IMR-90 (cell line): ENCODE results near the gene VPS50. TPM values are rescaled to one million over a fixed set of nuclear protein-coding genes. Genes with fewer than 3 reads are reported as not detected.

Experiments
- ATAC-seq: fragments of 200-7000 bp; cut with Tn5 transposase; 2 replicates; pipeline ENCODE4 v1.9.1; 2020; ENCODE audit warnings: low read depth, mild to moderate bottlenecking, moderate library complexity
- BruUV-seq: library from RNA; stranded (reverse); fragments of 400-500 nt; replicated peaks from 2 replicates; lab custom pipeline; 2021; lab: Mats Ljungman, UMichigan
- CTCF ChIA-PET: fragments of 300-600 bp; formaldehyde crosslinking; extraction: SDS; loops from one replicate; lab custom pipeline; 2021; ENCODE audit warnings: antibody characterized with exemption; lab: Yijun Ruan, JAX
- POLR2A ChIA-PET: fragments of 300-600 bp; sonication (Branson Sonifier 250); formaldehyde crosslinking; loops from one replicate; lab custom pipeline; 2022; ENCODE audit warnings: antibody characterized with exemption; ENCODE audit not compliant: unreplicated experiment; lab: Charles Lee
- DNase-seq: peaks from one replicate; pipeline ENCODE4 v3.0.0; 2013
- H2AFZ ChIP-seq: replicated peaks from 2 replicates; pipeline ENCODE3; 2013; ENCODE audit warnings: low read length, mild to moderate bottlenecking; ENCODE audit not compliant: poor library complexity
- H2AK5ac ChIP-seq: 2 replicates; pipeline ENCODE4 v1.6.1; 2013; ENCODE audit warnings: low read depth, low read length, inconsistent platforms
- H2AK9ac ChIP-seq: replicated peaks from 2 replicates; pipeline ENCODE3; 2013; ENCODE audit warnings: mild to moderate bottlenecking, low read depth, low read length, moderate library complexity; ENCODE audit not compliant: poor library complexity
- H2BK120ac ChIP-seq: 2 replicates; pipeline ENCODE4 v1.6.1; 2013; ENCODE audit warnings: low read depth, low read length, inconsistent platforms
- H2BK15ac ChIP-seq: 3 replicates; pipeline ENCODE4 v1.6.1; 2013; ENCODE audit warnings: low read depth, low read length, inconsistent platforms
- H2BK20ac ChIP-seq: 2 replicates; pipeline ENCODE4 v1.6.1; 2013; ENCODE audit warnings: low read depth, mild to moderate bottlenecking, inconsistent platforms, low read length, moderate library complexity
- H2BK5ac ChIP-seq: 2 replicates; pipeline ENCODE4 v1.6.1; 2013; ENCODE audit warnings: mild to moderate bottlenecking, low read depth, low read length, inconsistent platforms; ENCODE audit not compliant: poor library complexity, severe bottlenecking
- H3K14ac ChIP-seq: replicated peaks from 2 replicates; pipeline ENCODE4 v1.6.1; 2013; ENCODE audit warnings: low read depth, low read length, inconsistent platforms
- H3K18ac ChIP-seq: 2 replicates; pipeline ENCODE4 v1.6.1; 2013; ENCODE audit warnings: low read depth, low read length, control low read depth
- H3K23ac ChIP-seq: 2 replicates; pipeline ENCODE4 v1.6.1; 2013; ENCODE audit warnings: low read depth, low read length, inconsistent platforms
- H3K27ac ChIP-seq: 2 replicates; pipeline ENCODE4 v1.5.1; 2013; ENCODE audit warnings: mild to moderate bottlenecking, control low read depth, low read length; ENCODE audit not compliant: insufficient read depth
- H3K27me3 ChIP-seq: 2 replicates; pipeline ENCODE4 v1.6.1; 2013; ENCODE audit warnings: low read length; ENCODE audit not compliant: control insufficient read depth, insufficient read depth
- H3K36me3 ChIP-seq: 2 replicates; pipeline ENCODE4 v1.6.1; 2013; ENCODE audit warnings: low read length, mixed read lengths; ENCODE audit not compliant: control insufficient read depth, insufficient read depth
- H3K4ac ChIP-seq: 2 replicates; pipeline ENCODE4 v1.6.1; 2013; ENCODE audit warnings: low read depth, low read length, inconsistent platforms
- H3K4me1 ChIP-seq: 2 replicates; pipeline ENCODE4 v1.6.1; 2013; ENCODE audit warnings: low read length, mixed read lengths; ENCODE audit not compliant: control insufficient read depth, insufficient read depth
- H3K4me2 ChIP-seq: 2 replicates; pipeline ENCODE4 v1.6.1; 2013; ENCODE audit warnings: low read depth, mild to moderate bottlenecking, control low read depth, low read length, moderate library complexity
- H3K4me3 ChIP-seq: 2 replicates; pipeline ENCODE4 v1.5.1; 2013; ENCODE audit warnings: low read depth, mild to moderate bottlenecking, control low read depth, low read length, moderate library complexity; ENCODE audit not compliant: insufficient read depth
- H3K56ac ChIP-seq: 2 replicates; pipeline ENCODE4 v1.6.1; 2013; ENCODE audit warnings: low read length, inconsistent platforms; ENCODE audit not compliant: insufficient read depth; ENCODE audit errors: extremely low read depth
- H3K79me1 ChIP-seq, 2 experiments: 2 replicates each; pipeline ENCODE4 v1.6.1; 2013; ENCODE audit warnings: low read length in 2 of 2, inconsistent platforms in 1 of 2, low read depth in 1 of 2
- H3K9ac ChIP-seq: 2 replicates; pipeline ENCODE4 v1.6.1; 2013; ENCODE audit warnings: low read depth, low read length, control low read depth
- H3K9me1 ChIP-seq: 2 replicates; pipeline ENCODE4 v1.6.1; 2013; ENCODE audit warnings: low read length, inconsistent platforms; ENCODE audit not compliant: insufficient read depth
- H3K9me3 ChIP-seq: 2 replicates; pipeline ENCODE4 v1.6.1; 2013; ENCODE audit warnings: low read length; ENCODE audit not compliant: control insufficient read depth, insufficient read depth
- H4K20me1 ChIP-seq: 2 replicates; pipeline ENCODE4 v1.6.1; 2013; ENCODE audit warnings: low read length, inconsistent platforms; ENCODE audit not compliant: insufficient read depth
- H4K5ac ChIP-seq: 2 replicates; pipeline ENCODE4 v1.6.1; 2013; ENCODE audit warnings: mild to moderate bottlenecking, low read depth, low read length, control low read depth
- H4K8ac ChIP-seq, 2 experiments: 2 replicates each; pipeline ENCODE4 v1.6.1; 2013; ENCODE audit warnings: low read depth in 2 of 2, low read length in 2 of 2, control low read depth in 1 of 2, inconsistent platforms in 1 of 2
- H4K91ac ChIP-seq: 2 replicates; pipeline ENCODE4 v1.6.1; 2013; ENCODE audit warnings: low read depth, low read length, inconsistent platforms; ENCODE audit not compliant: insufficient read depth
- BHLHE40 ChIP-seq: fragments of 150-350 bp; IDR thresholded peaks from 2 replicates; pipeline ENCODE4 v1.6.1; 2016; ENCODE audit warnings: mild to moderate bottlenecking, low read depth, low read length
- CEBPB ChIP-seq: IDR thresholded peaks from 2 replicates; pipeline ENCODE4 v1.6.1; 2012; ENCODE audit warnings: low read depth, low read length, improper control_type of control experiment
- CHD1 ChIP-seq: IDR thresholded peaks from 2 replicates; pipeline ENCODE4 v1.6.1; 2012; ENCODE audit warnings: low read depth, low read length, improper control_type of control experiment
- FOS ChIP-seq: fragments of 150-350 bp; IDR thresholded peaks from 2 replicates; pipeline ENCODE4 v1.6.1; 2016; ENCODE audit warnings: low read depth, low read length
- MAFK ChIP-seq: IDR thresholded peaks from 2 replicates; pipeline ENCODE4 v1.6.1; 2012; ENCODE audit warnings: low read depth, low read length, improper control_type of control experiment
- MAZ ChIP-seq: IDR thresholded peaks from 2 replicates; pipeline ENCODE4 v1.6.1; 2012; ENCODE audit warnings: low read depth, mild to moderate bottlenecking, low read length, improper control_type of control experiment, moderate library complexity, borderline replicate concordance
- MXI1 ChIP-seq: IDR thresholded peaks from 2 replicates; pipeline ENCODE4 v1.6.1; 2012; ENCODE audit warnings: low read depth, mild to moderate bottlenecking, low read length, moderate library complexity, borderline replicate concordance
- NFE2L2 ChIP-seq: fragments of 150-350 bp; IDR thresholded peaks from 2 replicates; pipeline ENCODE4 v1.6.1; 2016; ENCODE audit warnings: low read depth, mild to moderate bottlenecking, low read length
- POLR2A ChIP-seq: IDR thresholded peaks from 2 replicates; pipeline ENCODE4 v1.6.1; 2012; ENCODE audit warnings: mild to moderate bottlenecking, low read depth, low read length
- RAD21 ChIP-seq: IDR thresholded peaks from 2 replicates; pipeline ENCODE4 v1.6.1; 2012; ENCODE audit warnings: low read length, improper control_type of control experiment
- RCOR1 ChIP-seq: IDR thresholded peaks from 2 replicates; pipeline ENCODE4 v1.6.1; 2012; ENCODE audit warnings: mild to moderate bottlenecking, low read length, improper control_type of control experiment; ENCODE audit not compliant: insufficient replicate concordance
- SMC3 ChIP-seq: fragments of 150-350 bp; IDR thresholded peaks from 2 replicates; pipeline ENCODE4 v1.6.1; 2016; ENCODE audit warnings: low read depth, mild to moderate bottlenecking, antibody characterized with exemption, low read length, moderate library complexity
- WGBS, 2 experiments: methylation state at CpG; one replicate each; pipeline versions ENCODE4 v1.1.5 to v1.1.7; 2013; ENCODE audit warnings: missing lambda C conversion rate in 2 of 2; ENCODE audit not compliant: insufficient read length in 1 of 2; ENCODE audit errors: extremely low coverage in 2 of 2; 5-methylcytosine and 5-hydroxymethylcytosine counted together
- dilution Hi-C: fragments of 300-500 bp; cut with HindIII; formaldehyde crosslinking; loops from one replicate; pipeline ENCODE4 v1.14.3; 2018; ENCODE audit warnings: low sequenced_read_pairs; ENCODE audit not compliant: unreplicated experiment
- in situ Hi-C: fragments of 300-500 bp; cut with MboI; formaldehyde crosslinking; loops from 3 replicates; pipeline ENCODE4 v1.14.3; 2019; ENCODE audit warnings: low sequenced_read_pairs, inconsistent platforms, mixed read lengths
- intact Hi-C: fragments of 100-400 bp; cut with micrococcal nuclease; formaldehyde crosslinking; loops from 2 replicates; pipeline ENCODE4 v1.10.0; 2022
- polyA plus RNA-seq, 3 experiments: library from polyadenylated mRNA; depleted of rRNA; stranded (reverse); fragments of >200 nt; gene quantifications; 2 replicates each; pipeline ENCODE4 v1.2.3, GENCODE V29; 2012; ENCODE audit warnings: low replicate concordance in 1 of 3
- total RNA-seq: library from RNA; depleted of rRNA; stranded (reverse); fragments of >200 nt; gene quantifications from 2 replicates; pipeline ENCODE4 v1.2.3, GENCODE V29; 2012
- TF ChIP-seq, protein P1 (sequence below): fragments of 150-350 bp; IDR thresholded peaks from 2 replicates; pipeline ENCODE4 v1.6.1; 2016; ENCODE audit warnings: low read depth, mild to moderate bottlenecking, low read length, moderate library complexity, borderline replicate concordance
- TF ChIP-seq, protein P2 (sequence below): fragments of 150-350 bp; IDR thresholded peaks from 2 replicates; pipeline ENCODE4 v1.6.1; 2017; ENCODE audit warnings: mild to moderate bottlenecking, antibody characterized with exemption, low read length, low read depth
- TF ChIP-seq, protein P3 (sequence below): conservative IDR thresholded peaks from 2 replicates; pipeline ENCODE4 v1.5.1; 2012; ENCODE audit warnings: mild to moderate bottlenecking, low read depth, low read length, improper control_type of control experiment

The VPS50 gene
- total and polyA plus RNA-seq, 2 of the 4 experiments (the other 2 are of a cell fraction) = 7.1 to 22.0 TPM

DNA sequence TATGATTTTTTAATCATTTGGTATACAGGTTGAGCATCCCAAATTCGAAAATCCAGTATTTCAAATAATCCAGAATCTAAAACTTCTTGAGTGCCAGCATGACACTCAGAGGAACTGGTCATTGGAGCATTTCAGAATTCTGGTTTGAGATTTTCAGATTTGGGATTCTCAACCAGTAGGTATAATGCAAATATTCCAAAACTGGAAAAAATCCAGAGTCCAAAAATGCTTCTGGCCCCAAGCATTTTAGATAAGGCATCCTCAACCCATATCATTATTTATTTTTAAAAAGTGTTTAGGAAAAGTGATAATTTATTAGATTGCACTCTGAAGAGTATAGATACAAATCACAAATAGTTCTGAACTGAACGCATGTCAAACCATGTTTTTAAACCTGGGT is 120.7 kb downstream of the VPS50 start:
- intact Hi-C loops (no loop called here), dilution Hi-C loops (no loop called here), in situ Hi-C loops (no loop called here)
- Histone ChIP-seq H2AK5ac (no peak overlapping the region), H3K14ac (no peak overlapping the region), H3K9me3 (no peaks in the 10 kb centered on the region), H3K4ac (no peak overlapping the region), H4K91ac (no peak overlapping the region), H3K27me3 (no peaks in the 10 kb centered on the region), H3K79me1 (no peaks in the 10 kb centered on the region), H3K4me1 (no peaks in the 10 kb centered on the region), H4K8ac (no peak overlapping the region), H2BK15ac (no peak overlapping the region), H2BK20ac (no peak overlapping the region), H3K9ac (no peak overlapping the region), H2AFZ (no peak overlapping the region), H3K4me3 (no peak overlapping the region), H4K20me1 (no peaks in the 10 kb centered on the region), H3K23ac (no peak overlapping the region), H2BK120ac (no peak overlapping the region), H3K36me3 (no peaks in the 10 kb centered on the region), H2BK5ac (no peak overlapping the region), H3K4me2 (no peak overlapping the region), H2AK9ac (no peak overlapping the region), H3K18ac (no peak overlapping the region), H3K56ac (no peak overlapping the region), H3K9me1 (no peaks in the 10 kb centered on the region), H4K5ac (no peak overlapping the region), H3K27ac (no peak overlapping the region)
- no CpG with 5 or more reads among the region's 2 CpGs for WGBS, 2 experiments
- ChIA-PET POLR2A (interaction anchor here (0.6 kb wide), 1 partner anchor 17 kb away, joined by 3 read pairs; no protein-coding TSS in a partner anchor), CTCF (interaction anchor here (1.0 kb wide), 1 partner anchor 16 kb away, joined by 4 read pairs; no protein-coding TSS in a partner anchor)
- no TSS peak for BruUV-seq
- TF ChIP-seq FOS (no peak), CEBPB (no peak), RCOR1 (no peak), CHD1 (no peak), NFE2L2 (no peak), MXI1 (no peak), MAFK (no peak), POLR2A (no peak), SMC3 (no peak), BHLHE40 (no peak), MAZ (no peak), RAD21 (no peak)
- TF ChIP-seq, protein P1, sequence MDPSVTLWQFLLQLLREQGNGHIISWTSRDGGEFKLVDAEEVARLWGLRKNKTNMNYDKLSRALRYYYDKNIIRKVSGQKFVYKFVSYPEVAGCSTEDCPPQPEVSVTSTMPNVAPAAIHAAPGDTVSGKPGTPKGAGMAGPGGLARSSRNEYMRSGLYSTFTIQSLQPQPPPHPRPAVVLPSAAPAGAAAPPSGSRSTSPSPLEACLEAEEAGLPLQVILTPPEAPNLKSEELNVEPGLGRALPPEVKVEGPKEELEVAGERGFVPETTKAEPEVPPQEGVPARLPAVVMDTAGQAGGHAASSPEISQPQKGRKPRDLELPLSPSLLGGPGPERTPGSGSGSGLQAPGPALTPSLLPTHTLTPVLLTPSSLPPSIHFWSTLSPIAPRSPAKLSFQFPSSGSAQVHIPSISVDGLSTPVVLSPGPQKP = no peak
- TF ChIP-seq, protein P2, sequence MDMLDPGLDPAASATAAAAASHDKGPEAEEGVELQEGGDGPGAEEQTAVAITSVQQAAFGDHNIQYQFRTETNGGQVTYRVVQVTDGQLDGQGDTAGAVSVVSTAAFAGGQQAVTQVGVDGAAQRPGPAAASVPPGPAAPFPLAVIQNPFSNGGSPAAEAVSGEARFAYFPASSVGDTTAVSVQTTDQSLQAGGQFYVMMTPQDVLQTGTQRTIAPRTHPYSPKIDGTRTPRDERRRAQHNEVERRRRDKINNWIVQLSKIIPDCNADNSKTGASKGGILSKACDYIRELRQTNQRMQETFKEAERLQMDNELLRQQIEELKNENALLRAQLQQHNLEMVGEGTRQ = no peak
- TF ChIP-seq, protein P3, sequence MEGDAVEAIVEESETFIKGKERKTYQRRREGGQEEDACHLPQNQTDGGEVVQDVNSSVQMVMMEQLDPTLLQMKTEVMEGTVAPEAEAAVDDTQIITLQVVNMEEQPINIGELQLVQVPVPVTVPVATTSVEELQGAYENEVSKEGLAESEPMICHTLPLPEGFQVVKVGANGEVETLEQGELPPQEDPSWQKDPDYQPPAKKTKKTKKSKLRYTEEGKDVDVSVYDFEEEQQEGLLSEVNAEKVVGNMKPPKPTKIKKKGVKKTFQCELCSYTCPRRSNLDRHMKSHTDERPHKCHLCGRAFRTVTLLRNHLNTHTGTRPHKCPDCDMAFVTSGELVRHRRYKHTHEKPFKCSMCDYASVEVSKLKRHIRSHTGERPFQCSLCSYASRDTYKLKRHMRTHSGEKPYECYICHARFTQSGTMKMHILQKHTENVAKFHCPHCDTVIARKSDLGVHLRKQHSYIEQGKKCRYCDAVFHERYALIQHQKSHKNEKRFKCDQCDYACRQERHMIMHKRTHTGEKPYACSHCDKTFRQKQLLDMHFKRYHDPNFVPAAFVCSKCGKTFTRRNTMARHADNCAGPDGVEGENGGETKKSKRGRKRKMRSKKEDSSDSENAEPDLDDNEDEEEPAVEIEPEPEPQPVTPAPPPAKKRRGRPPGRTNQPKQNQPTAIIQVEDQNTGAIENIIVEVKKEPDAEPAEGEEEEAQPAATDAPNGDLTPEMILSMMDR = no peak
- ATAC-seq (no peak), DNase-seq (no peak)
